H1 (cell line): Measurements from ENCODE around the gene SPOCD1. TPM values are rescaled to one million over a fixed set of nuclear protein-coding genes. Genes with fewer than 3 reads are reported as not detected.

Experiments used
- CTCF ChIA-PET: fragments of 300-600 bp; sonication (Branson Sonifier 250); formaldehyde crosslinking; loops from one replicate; lab custom pipeline; 2021; ENCODE audit not compliant: partially characterized antibody; lab: Charles Lee
- POLR2A ChIA-PET: fragments of 300-600 bp; sonication (Branson Sonifier 250); formaldehyde crosslinking; loops from one replicate; lab custom pipeline; 2021; ENCODE audit warnings: inconsistent platforms; ENCODE audit not compliant: partially characterized antibody; lab: Charles Lee
- DNase-seq, 2 experiments: peaks; one replicate each; pipeline versions ENCODE4 v3.0.0 to v3.0.0-alpha.2; 2010 to 2022; ENCODE audit warnings: low spot score in 2 of 2, low read depth in 1 of 2, mixed read lengths in 1 of 2
- FAIRE-seq: peaks from 2 replicates; lab custom pipeline; 2011; peaks lifted over from hg19 to GRCh38; lab: Jason Lieb, UNC
- H2AFZ ChIP-seq: 2 replicates; pipeline ENCODE4 v1.8.1; 2012; ENCODE audit warnings: low read length, inconsistent platforms
- H2AK5ac ChIP-seq: 2 replicates; pipeline ENCODE4 v1.6.1; 2013; ENCODE audit warnings: low read depth, low read length
- H2BK120ac ChIP-seq: replicated peaks from 2 replicates; pipeline ENCODE3; 2013; ENCODE audit warnings: low read depth, low read length, inconsistent platforms
- H2BK12ac ChIP-seq: 2 replicates; pipeline ENCODE4 v1.6.1; 2013; ENCODE audit warnings: low read depth, low read length
- H2BK15ac ChIP-seq: 2 replicates; pipeline ENCODE4 v1.6.1; 2013; ENCODE audit warnings: low read length
- H2BK20ac ChIP-seq: 2 replicates; pipeline ENCODE4 v1.6.1; 2013; ENCODE audit warnings: low read length
- H2BK5ac ChIP-seq: 2 replicates; pipeline ENCODE4 v1.6.1; 2013; ENCODE audit warnings: low read depth, low read length
- H3K14ac ChIP-seq: 2 replicates; pipeline ENCODE4 v1.6.1; 2013; ENCODE audit warnings: inconsistent platforms; ENCODE audit not compliant: insufficient read length
- H3K18ac ChIP-seq: 2 replicates; pipeline ENCODE4 v1.6.1; 2013; ENCODE audit warnings: low read length; ENCODE audit errors: extremely low read depth
- H3K23ac ChIP-seq: 2 replicates; pipeline ENCODE4 v1.6.1; 2013; ENCODE audit warnings: inconsistent platforms; ENCODE audit not compliant: insufficient read length
- H3K23me2 ChIP-seq: 2 replicates; pipeline ENCODE4 v1.6.1; 2013; ENCODE audit warnings: low read depth, low read length
- H3K27ac ChIP-seq: 2 replicates; pipeline ENCODE4 v1.6.1; 2011; ENCODE audit warnings: low read depth, low read length, inconsistent platforms
- H3K27me3 ChIP-seq, 4 experiments: replicated peaks in 1 of 4; 1 replicate in 1 of 4; 2 replicates in 3 of 4; pipeline versions ENCODE4 v1.6.1 to v1.8.1; 2011 to 2013; ENCODE audit warnings: low read length in 3 of 4, mild to moderate bottlenecking in 3 of 4, inconsistent platforms in 2 of 4, mixed read lengths in 2 of 4, moderate library complexity in 1 of 4; ENCODE audit not compliant: control insufficient read depth in 3 of 4, insufficient read depth in 3 of 4; ENCODE audit errors: extremely low read depth in 1 of 4
- H3K36me3 ChIP-seq, 4 experiments: 2 replicates each; pipeline versions ENCODE4 v1.6.1 to v1.8.1; 2011 to 2013; ENCODE audit warnings: mild to moderate bottlenecking in 4 of 4, low read length in 3 of 4, moderate library complexity in 2 of 4, control low read depth in 1 of 4, inconsistent platforms in 1 of 4; ENCODE audit not compliant: insufficient read depth in 4 of 4, control insufficient read depth in 2 of 4
- H3K4ac ChIP-seq: replicated peaks from 2 replicates; pipeline ENCODE3; 2013; ENCODE audit warnings: low read length, low read depth, mixed read lengths, inconsistent platforms; ENCODE audit not compliant: insufficient read length
- H3K4me1 ChIP-seq, 4 experiments: replicated peaks in 1 of 4; 1 replicate in 1 of 4; 2 replicates in 3 of 4; pipeline versions ENCODE4 v1.6.1 to v1.8.1; 2011 to 2013; ENCODE audit warnings: low read length in 3 of 4, inconsistent platforms in 2 of 4, mixed read lengths in 1 of 4; ENCODE audit not compliant: insufficient read depth in 4 of 4, control insufficient read depth in 3 of 4
- H3K4me2 ChIP-seq, 2 experiments: 2 replicates each; pipeline versions ENCODE4 v1.6.1 to v1.8.1; 2011 to 2013; ENCODE audit warnings: low read depth in 2 of 2, low read length in 2 of 2, control low read depth in 1 of 2, inconsistent platforms in 1 of 2, mild to moderate bottlenecking in 1 of 2; ENCODE audit not compliant: insufficient read depth in 1 of 2
- H3K4me3 ChIP-seq, 4 experiments: fragments of 200-600, 300-600 bp in 1 of 4; sonication (generic), shearing (Covaris generic), sonication (Bioruptor Twin) in 1 of 4; 2 replicates each; pipeline versions ENCODE4 v1.5.1 to v1.8.1; 2011 to 2016; ENCODE audit warnings: low read length in 4 of 4, low read depth in 3 of 4, control low read depth in 2 of 4, inconsistent platforms in 2 of 4, mild to moderate bottlenecking in 2 of 4, mixed read lengths in 1 of 4, moderate library complexity in 1 of 4; ENCODE audit not compliant: insufficient read depth in 2 of 4; ENCODE audit errors: extremely low read depth in 1 of 4
- H3K56ac ChIP-seq: replicated peaks from 2 replicates; pipeline ENCODE3; 2013; ENCODE audit warnings: low read depth, mild to moderate bottlenecking, mixed read lengths, low read length, inconsistent platforms; ENCODE audit not compliant: insufficient read length
- H3K79me1 ChIP-seq: 2 replicates; pipeline ENCODE4 v1.6.1; 2013; ENCODE audit warnings: low read depth, low read length, control low read depth
- H3K79me2 ChIP-seq, 2 experiments: 2 replicates each; pipeline versions ENCODE4 v1.6.1 to v1.8.1; 2012 to 2013; ENCODE audit warnings: low read length in 2 of 2, mild to moderate bottlenecking in 2 of 2, inconsistent platforms in 1 of 2; ENCODE audit not compliant: insufficient read depth in 2 of 2, control insufficient read depth in 1 of 2
- H3K9ac ChIP-seq, 4 experiments: replicated peaks in 1 of 4; 1 replicate in 1 of 4; 2 replicates in 3 of 4; pipeline versions ENCODE4 v1.6.1 to v1.8.1; 2011 to 2013; ENCODE audit warnings: low read depth in 3 of 4, low read length in 3 of 4, control low read depth in 2 of 4, mild to moderate bottlenecking in 2 of 4, moderate library complexity in 2 of 4, inconsistent platforms in 1 of 4; ENCODE audit errors: extremely low read depth in 1 of 4
- H3K9me3 ChIP-seq, 2 experiments: 2 replicates each; pipeline versions ENCODE4 v1.6.1 to v1.8.1; 2012 to 2013; ENCODE audit warnings: mild to moderate bottlenecking in 2 of 2, moderate library complexity in 2 of 2, control low read depth in 1 of 2, inconsistent platforms in 1 of 2, low read depth in 1 of 2, low read length in 1 of 2, mixed read lengths in 1 of 2; ENCODE audit not compliant: insufficient read depth in 2 of 2
- H4K20me1 ChIP-seq, 2 experiments: replicated peaks in 1 of 2; 2 replicates each; pipeline versions ENCODE3 to v1.8.1; 2011 to 2013; ENCODE audit warnings: inconsistent platforms in 2 of 2, low read length in 2 of 2, mild to moderate bottlenecking in 1 of 2; ENCODE audit not compliant: insufficient read depth in 2 of 2, control insufficient read depth in 1 of 2
- H4K5ac ChIP-seq: 2 replicates; pipeline ENCODE4 v1.6.1; 2013; ENCODE audit warnings: low read length, low read depth, mixed read lengths, inconsistent platforms; ENCODE audit not compliant: insufficient read length
- H4K8ac ChIP-seq: 2 replicates; pipeline ENCODE4 v1.8.0; 2013; ENCODE audit warnings: mild to moderate bottlenecking, moderate library complexity, low read length, inconsistent platforms; ENCODE audit not compliant: insufficient read depth; ENCODE audit errors: extremely low read depth
- H4K91ac ChIP-seq: replicated peaks from 2 replicates; pipeline ENCODE3; 2013; ENCODE audit warnings: low read length, mixed read lengths, inconsistent platforms; ENCODE audit not compliant: insufficient read length
- BCL11A ChIP-seq, 2 experiments: IDR thresholded peaks; one replicate each; pipeline ENCODE4 v1.6.1; 2011; ENCODE audit warnings: low read depth in 2 of 2, low read length in 2 of 2, mild to moderate bottlenecking in 2 of 2
- CHD2 ChIP-seq: IDR thresholded peaks from 2 replicates; pipeline ENCODE4 v1.6.1; 2012; ENCODE audit warnings: low read length, improper control_type of control experiment
- CREB1 ChIP-seq: IDR thresholded peaks from 2 replicates; pipeline ENCODE4 v1.6.1; 2012; ENCODE audit warnings: inconsistent platforms
- KDM5A ChIP-seq: fragments of 200-600 bp; IDR thresholded peaks from 2 replicates; pipeline ENCODE4 v1.7.1; 2012; ENCODE audit warnings: mild to moderate bottlenecking, low read length, inconsistent platforms, mixed read lengths
- MAFK ChIP-seq: IDR thresholded peaks from 2 replicates; pipeline ENCODE4 v1.6.1; 2012; ENCODE audit warnings: low read depth, mild to moderate bottlenecking, improper control_type of control experiment, low read length
- PHF8 ChIP-seq: fragments of 200-600 bp; sonication (generic); conservative IDR thresholded peaks from 2 replicates; pipeline ENCODE4 v1.7.1; 2012; ENCODE audit warnings: low read depth, mild to moderate bottlenecking, inconsistent platforms, low read length, moderate library complexity
- SRF ChIP-seq: IDR thresholded peaks from 2 replicates; pipeline ENCODE4 v1.6.1; 2011; ENCODE audit warnings: mild to moderate bottlenecking, low read depth, low read length, moderate library complexity
- WGBS, 2 experiments: shearing (Covaris generic) in 1 of 2; methylation state at CpG; one replicate each; pipeline versions ENCODE4 v1.1.6 to v1.1.7; 2013 to 2015; ENCODE audit warnings: low lambda C conversion rate in 2 of 2, mixed read lengths in 2 of 2, inconsistent platforms in 1 of 2, low coverage in 1 of 2, missing lambda C conversion rate in 1 of 2; ENCODE audit not compliant: insufficient replicate concordance in 2 of 2, insufficient coverage in 1 of 2, insufficient read length in 1 of 2; ENCODE audit errors: extremely low coverage in 1 of 2, missing lambda C conversion rate in 1 of 2; 5-methylcytosine and 5-hydroxymethylcytosine counted together
- polyA plus RNA-seq, 7 experiments: library from polyadenylated mRNA; depleted of rRNA in 3 of 7; stranded (reverse) in 5 of 7; unstranded in 2 of 7; fragments of >200 nt in 5 of 7; fragments of 200-250 nt in 2 of 7; gene quantifications; 1 replicate in 5 of 7; 2 replicates in 1 of 7; 4 replicates in 1 of 7; pipeline versions ENCODE4 v1.2.1 to v1.2.3, GENCODE V29; 2011 to 2013; ENCODE audit warnings: missing spikeins in 2 of 7, mixed read lengths in 2 of 7
- total RNA-seq: library from RNA; stranded (reverse); fragmentation: NEBNext Ultra II Directional; extraction: Animal tissue kit (Norgen Biotek cat#: 25700); gene quantifications from 2 replicates; pipeline ENCODE4 v1.2.1, GENCODE V29; 2021
- TF ChIP-seq, protein P1 (sequence below): IDR thresholded peaks from 2 replicates; pipeline ENCODE4 v1.6.1; 2011; ENCODE audit warnings: low read depth, mild to moderate bottlenecking, low read length; ENCODE audit not compliant: insufficient read depth

SPOCD1 gene
- total and polyA plus RNA-seq, 2 of the 8 experiments (the other 6 are each of a cell fraction or from before 2014, with no cell fraction given), result 1.8 to 2.9 TPM

DNA sequence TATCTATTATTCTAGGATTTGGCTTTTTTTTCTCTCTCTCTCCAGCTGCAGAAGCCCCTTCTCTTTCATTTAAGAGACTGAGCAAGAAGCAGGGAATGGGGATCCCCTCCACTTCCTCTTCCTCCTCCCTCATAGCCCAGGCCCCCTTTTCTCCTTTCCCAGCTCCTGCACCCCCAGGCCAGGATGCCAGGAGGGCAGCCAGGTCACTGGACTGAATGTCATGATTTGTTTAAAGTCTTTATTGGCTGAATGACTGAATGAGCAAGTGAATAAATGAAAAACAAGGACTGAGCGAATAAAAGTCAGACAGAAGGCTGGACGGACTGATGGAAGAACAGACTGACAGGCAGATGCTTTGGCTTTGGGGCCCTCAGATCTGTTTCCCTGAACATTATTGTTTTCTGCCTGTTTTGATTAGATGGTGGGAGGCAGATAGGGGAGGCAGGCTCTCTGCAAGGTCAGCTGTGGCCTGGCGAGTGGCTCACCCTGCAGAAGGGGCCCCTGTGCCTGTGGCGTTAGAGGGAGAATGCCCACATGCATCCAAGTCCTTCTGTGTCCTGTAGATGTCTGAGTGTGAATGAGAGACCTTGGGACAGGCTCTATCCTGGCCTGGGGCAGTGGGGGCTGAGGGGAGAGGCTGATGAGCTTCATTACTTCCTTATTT, 31.3 kb downstream of the SPOCD1 start:
- no peak overlapping the region for H4K91ac ChIP-seq
- H3K23me2 ChIP-seq, result peaks cover 10% of the 10 kb centered on the region
- no peak overlapping the region for H3K4me2 ChIP-seq
- no peak overlapping the region for H2AK5ac ChIP-seq
- 92% methylated on average over 4 of the region's 4 CpGs; no CpG with 5 or more reads in 1 of the 2 experiments for WGBS, 2 experiments
- no peak overlapping the region for H3K23ac ChIP-seq
- no peaks in the 10 kb centered on the region for H3K79me1 ChIP-seq
- H3K56ac ChIP-seq, result no peak overlapping the region
- no peak overlapping the region for H2AFZ ChIP-seq
- peak overlapping the region; percentile 13; the same call in 1 of the 2 replicates for H2BK20ac ChIP-seq
- no peaks in the 10 kb centered on the region for H3K27me3 ChIP-seq
- H4K20me1 ChIP-seq, result no peaks in the 10 kb centered on the region
- no peak overlapping the region for H3K14ac ChIP-seq
- no peaks in the 10 kb centered on the region for H3K36me3 ChIP-seq
- DNase-seq (no peak), FAIRE-seq (no peak)
- H2BK5ac ChIP-seq, result no peak overlapping the region; the same call in 1 of the 2 replicates
- no peaks in the 10 kb centered on the region for H3K79me2 ChIP-seq
- POLR2A ChIA-PET, result interaction anchor here (0.6 to 2.2 kb wide), 9 partner anchors 8 to 149 kb away, joined by 3 to 6 read pairs (median 3); partner anchors contain the start of genes COL16A1 and PEF1
- no peak overlapping the region for H4K5ac ChIP-seq
- peaks cover 2 to 27% (median 21%) of the 10 kb centered on the region in 4 experiments for H3K4me1 ChIP-seq
- H2BK15ac ChIP-seq, result no peak overlapping the region
- TF ChIP-seq MAFK, result no peak
- TF ChIP-seq PHF8, result no peak
- no peak for TF ChIP-seq CHD2
- TF ChIP-seq CREB1, result no peak
- no peak for TF ChIP-seq SRF
- TF ChIP-seq BCL11A (IDR thresholded peaks at IDR 0.05; ENCODE audit: low read depth in 2 of 2, low read length in 2 of 2), result no peak
- no peak for TF ChIP-seq KDM5A
- TF ChIP-seq, protein P1, sequence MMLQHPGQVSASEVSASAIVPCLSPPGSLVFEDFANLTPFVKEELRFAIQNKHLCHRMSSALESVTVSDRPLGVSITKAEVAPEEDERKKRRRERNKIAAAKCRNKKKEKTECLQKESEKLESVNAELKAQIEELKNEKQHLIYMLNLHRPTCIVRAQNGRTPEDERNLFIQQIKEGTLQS, result no peak
- no peaks in the 10 kb centered on the region for H3K9me3 ChIP-seq
- H3K9ac ChIP-seq, result no peak overlapping the region
- no peak overlapping the region for H4K8ac ChIP-seq
- no peak overlapping the region for H3K18ac ChIP-seq
- no peak overlapping the region for H3K27ac ChIP-seq
- CTCF ChIA-PET, result interaction anchor here (1.0 to 3.3 kb wide), 11 partner anchors 12 to 121 kb away, joined by 3 to 22 read pairs (median 4); partner anchors contain the start of gene ADGRB2
- H2BK120ac ChIP-seq, result no peak overlapping the region
- H3K4me3 ChIP-seq, result no peak overlapping the region
- 0 out of 2 replicates have a peak overlapping the region, but pooled peaks have one; percentile 34 for H2BK12ac ChIP-seq
- no peak overlapping the region for H3K4ac ChIP-seq
